ENCODE measurements around the gene DDO. TPM values are rescaled to one million over a fixed set of nuclear protein-coding genes. Genes with fewer than 3 reads are reported as not detected.

DDO gene
- total and polyA plus RNA-seq, 9 of the 15 experiments (the other 6 are each of a cell fraction or from before 2014, with no cell fraction given) = not detected

- intact Hi-C loops (cut with micrococcal nuclease) (no loop called here), in situ Hi-C loops (cut with MboI) (no loop called here)
- Histone ChIP-seq H3K9me3 (replicated peaks; ENCODE audit: control insufficient read depth, insufficient read depth, low read depth, low read length) (no peaks in the 10 kb centered on the region), H3K27me3 (ENCODE audit: control insufficient read depth in 2 of 2, insufficient read depth in 2 of 2, low read length in 2 of 2) (peaks cover 0 to 11% of the 10 kb centered on the region in 2 experiments; a peak in 3 of 5 replicates), H3K9ac (ENCODE audit: insufficient read depth in 1 of 2, low read depth in 2 of 2, low read length in 2 of 2) (no peak overlapping the region), H3K27ac (ENCODE audit: extremely low read depth, low read depth, low read length) (no peak overlapping the region), H2AFZ (ENCODE audit: low read depth, low read length) (no peak overlapping the region), H3K36me3 (ENCODE audit: control insufficient read depth, insufficient read depth, low read length) (no peaks in the 10 kb centered on the region), H3K4me1 (replicated peaks in 1 of 2; ENCODE audit: control insufficient read depth in 2 of 2, insufficient read depth in 2 of 2, low read length in 2 of 2) (peaks cover 9 to 11% of the 10 kb centered on the region in 2 experiments; a peak in 3 of 5 replicates), H4K20me1 (replicated peaks; ENCODE audit: control insufficient read depth, insufficient read depth, low read length) (no peaks in the 10 kb centered on the region), H3K79me2 (ENCODE audit: control insufficient read depth, insufficient read depth, low read length) (no peaks in the 10 kb centered on the region), H3K4me2 (ENCODE audit: insufficient read depth, low read length) (no peak overlapping the region), H3K9me1 (ENCODE audit: control insufficient read depth, insufficient read depth, low read length) (no peaks in the 10 kb centered on the region), H3K4me3 (no peak overlapping the region)
- no peak for ATAC-seq
- FAIRE-seq = no peak
- peak; percentile 81; the same call in 1 of the 2 replicates for TF ChIP-seq ZNF79 (CRISPR knock-in tag; IDR thresholded peaks at IDR 0.05; ENCODE audit: low read depth)
- TF ChIP-seq GATAD2B (IDR thresholded peaks at IDR 0.05; ENCODE audit: borderline replicate concordance) = no peak
- TF ChIP-seq YY1 (IDR thresholded peaks at IDR 0.05; ENCODE audit: borderline replicate concordance in 1 of 3, control insufficient read depth in 1 of 3, extremely low read depth in 1 of 3, insufficient read depth in 3 of 3, insufficient read length in 1 of 3, insufficient replicate concordance in 2 of 3, low read depth in 1 of 3, low read length in 2 of 3) = no peak
- TF ChIP-seq ATF3 (IDR thresholded peaks at IDR 0.05) = peak; percentile 77
- no peak for TF ChIP-seq ATF3 (CRISPR knock-in tag; conservative IDR thresholded peaks at IDR 0.05)
- TF ChIP-seq HSF4 (CRISPR knock-in tag; IDR thresholded peaks at IDR 0.05; ENCODE audit: borderline replicate concordance) = no peak
- TF ChIP-seq RB1 (IDR thresholded peaks at IDR 0.05; ENCODE audit: low read depth) = no peak
- TF ChIP-seq IRF9 (tag; IDR thresholded peaks at IDR 0.05) = 0 out of 2 replicates have a peak, but pooled peaks have one; percentile 19
- peak in 1 of 2 experiments; percentile 20; a peak in 1 of 4 replicates for TF ChIP-seq TRIM24 (IDR thresholded peaks at IDR 0.05)
- TF ChIP-seq CEBPG (CRISPR knock-in tag; IDR thresholded peaks at IDR 0.05) = peak; percentile 35; the same call in 1 of the 2 replicates
- TF ChIP-seq CEBPG (tag; conservative IDR thresholded peaks at IDR 0.05 in 1 of 2, IDR thresholded peaks at IDR 0.05 in 1 of 2) = peak; percentile 89 to 90
- no peak for TF ChIP-seq ZBTB43 (CRISPR knock-in tag; IDR thresholded peaks at IDR 0.05)
- peak; percentile 56 for TF ChIP-seq CEBPB (tag; IDR thresholded peaks at IDR 0.05)
- 0 out of 2 replicates have a peak, but pooled peaks have one; percentile 10 for TF ChIP-seq CTBP1 (IDR thresholded peaks at IDR 0.05; ENCODE audit: borderline replicate concordance)
- TF ChIP-seq MIER1 (IDR thresholded peaks at IDR 0.05; ENCODE audit: low read depth) = no peak
- ChIA-PET POLR2A (no interaction called here), CTCF (ENCODE audit: low intra/inter-chr PET ratio) (no interaction called here)
- no TSS peak for BruUV-seq (replicated peaks)
- DNase-seq (ENCODE audit: extremely low read depth in 1 of 4, low spot score in 3 of 4) = no peak
- WGBS (ENCODE audit: insufficient coverage, low coverage, missing lambda C conversion rate) = 1% methylated on average over 4 of the region's 4 CpGs
Observed at GRCh38 chr6:110401585-110402176, 13.7 kb downstream of the DDO start.
